GM06990 (cell line): ENCODE results near the gene MEF2B.
"Not testable (repeated sequence)": the region's sequence is repeated elsewhere in the genome, so short reads cannot be mapped to it uniquely, and the experiment has no call there.

Experiments
- DNase-seq: peaks from one replicate; pipeline ENCODE4 v3.0.0-alpha.2; 2011; ENCODE audit not compliant: insufficient read length; ENCODE audit errors: extremely low read depth
- H3K27me3 ChIP-seq: replicated peaks from 2 replicates; pipeline ENCODE4 v1.6.0; 2011; ENCODE audit warnings: low read length; ENCODE audit not compliant: control insufficient read depth, insufficient read depth
- H3K36me3 ChIP-seq: 2 replicates; pipeline ENCODE4 v1.5.1; 2011; ENCODE audit warnings: low read length; ENCODE audit not compliant: control insufficient read depth, insufficient read depth
- H3K4me3 ChIP-seq: replicated peaks from 2 replicates; pipeline ENCODE4 v1.5.1; 2011; ENCODE audit warnings: low read depth, mild to moderate bottlenecking, control low read depth, low read length
- TF ChIP-seq, protein P1 (sequence below): IDR thresholded peaks from 2 replicates; pipeline ENCODE4 v1.5.1; 2011; ENCODE audit warnings: low read length, control low read depth, mild to moderate bottlenecking, inconsistent platforms; ENCODE audit not compliant: insufficient read depth, poor library complexity, severe bottlenecking

MEF2B gene

DNA sequence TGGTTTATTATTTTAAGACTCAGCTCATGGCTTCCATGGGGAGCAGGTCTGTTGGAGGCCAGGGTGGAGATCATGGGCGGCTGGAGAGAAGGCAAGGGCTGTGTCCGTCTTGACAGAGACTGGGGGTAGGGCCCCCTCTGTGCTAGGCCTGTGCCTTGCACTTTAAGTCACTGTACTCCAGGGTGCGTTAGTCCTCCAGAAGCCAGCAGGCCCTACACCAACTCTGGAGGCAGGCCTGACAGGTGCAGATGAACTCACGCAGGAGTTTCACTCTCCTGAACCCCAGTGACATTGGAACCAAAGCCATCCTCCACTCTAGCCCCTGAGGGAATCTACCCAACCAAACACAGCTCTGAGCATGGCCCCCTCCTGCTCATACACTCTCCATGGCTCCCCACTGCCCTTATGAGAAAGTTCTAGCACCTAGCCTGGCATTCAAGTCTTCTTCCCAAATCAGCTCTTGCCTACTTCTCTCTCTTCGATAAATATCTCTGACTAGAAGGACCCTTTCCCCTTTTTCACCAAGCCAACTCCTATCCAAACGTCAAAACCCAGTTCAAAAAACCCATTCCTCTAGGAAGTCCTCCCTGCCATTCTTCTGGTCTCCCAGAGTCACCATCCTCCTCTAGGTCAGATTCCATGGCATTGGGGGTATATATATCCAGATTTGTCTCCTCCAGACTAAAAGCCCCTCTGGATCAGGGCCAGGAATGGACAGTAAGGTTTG lies 15.1 kb downstream of the MEF2B start:
- DNase-seq: no peak
- Histone ChIP-seq H3K4me3 (no peak overlapping the region), H3K27me3 (no peaks in the 10 kb centered on the region), H3K36me3 (no peaks in the 10 kb centered on the region; the same call in none of the 2 replicates)
- TF ChIP-seq, protein P1, sequence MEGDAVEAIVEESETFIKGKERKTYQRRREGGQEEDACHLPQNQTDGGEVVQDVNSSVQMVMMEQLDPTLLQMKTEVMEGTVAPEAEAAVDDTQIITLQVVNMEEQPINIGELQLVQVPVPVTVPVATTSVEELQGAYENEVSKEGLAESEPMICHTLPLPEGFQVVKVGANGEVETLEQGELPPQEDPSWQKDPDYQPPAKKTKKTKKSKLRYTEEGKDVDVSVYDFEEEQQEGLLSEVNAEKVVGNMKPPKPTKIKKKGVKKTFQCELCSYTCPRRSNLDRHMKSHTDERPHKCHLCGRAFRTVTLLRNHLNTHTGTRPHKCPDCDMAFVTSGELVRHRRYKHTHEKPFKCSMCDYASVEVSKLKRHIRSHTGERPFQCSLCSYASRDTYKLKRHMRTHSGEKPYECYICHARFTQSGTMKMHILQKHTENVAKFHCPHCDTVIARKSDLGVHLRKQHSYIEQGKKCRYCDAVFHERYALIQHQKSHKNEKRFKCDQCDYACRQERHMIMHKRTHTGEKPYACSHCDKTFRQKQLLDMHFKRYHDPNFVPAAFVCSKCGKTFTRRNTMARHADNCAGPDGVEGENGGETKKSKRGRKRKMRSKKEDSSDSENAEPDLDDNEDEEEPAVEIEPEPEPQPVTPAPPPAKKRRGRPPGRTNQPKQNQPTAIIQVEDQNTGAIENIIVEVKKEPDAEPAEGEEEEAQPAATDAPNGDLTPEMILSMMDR: no peak

DNA sequence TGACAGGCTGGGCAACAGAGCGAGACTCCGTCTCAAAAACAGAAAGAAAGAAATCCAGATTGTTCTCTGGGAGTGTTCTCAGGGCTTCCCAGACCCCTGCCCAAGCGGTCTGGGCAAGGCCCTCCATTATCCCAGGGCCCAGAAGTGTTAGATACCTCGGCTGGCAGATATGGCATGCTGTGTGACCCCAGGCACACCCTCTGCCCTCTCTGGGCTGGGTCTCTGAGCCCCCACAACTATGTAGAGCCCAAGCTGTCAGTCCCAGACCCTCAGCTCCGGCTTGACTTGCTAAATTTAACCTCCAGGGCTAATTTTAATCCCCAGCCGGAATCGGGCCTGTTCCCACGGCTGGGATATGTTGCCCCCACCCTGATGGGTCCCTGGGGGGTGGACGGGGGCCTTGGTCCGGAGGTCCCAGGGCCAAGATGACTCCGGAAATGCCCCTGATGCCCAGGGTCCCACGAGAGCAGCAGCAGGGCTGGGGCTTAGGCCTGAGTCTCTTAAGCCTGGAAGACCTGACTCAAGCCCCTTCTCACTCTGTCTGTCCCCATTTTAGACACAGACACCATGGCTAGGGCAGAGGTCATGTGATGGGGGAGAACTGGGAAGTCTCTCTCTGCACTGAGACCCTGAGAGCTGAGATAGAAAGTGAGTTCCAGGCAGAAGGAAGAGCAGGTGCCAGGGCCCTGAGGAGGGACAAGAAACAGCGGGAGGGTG lies 17.2 kb downstream of the MEF2B start:
- no peaks in the 10 kb centered on the region for H3K27me3 ChIP-seq
- peaks cover 4% of the 10 kb centered on the region for H3K36me3 ChIP-seq

DNA sequence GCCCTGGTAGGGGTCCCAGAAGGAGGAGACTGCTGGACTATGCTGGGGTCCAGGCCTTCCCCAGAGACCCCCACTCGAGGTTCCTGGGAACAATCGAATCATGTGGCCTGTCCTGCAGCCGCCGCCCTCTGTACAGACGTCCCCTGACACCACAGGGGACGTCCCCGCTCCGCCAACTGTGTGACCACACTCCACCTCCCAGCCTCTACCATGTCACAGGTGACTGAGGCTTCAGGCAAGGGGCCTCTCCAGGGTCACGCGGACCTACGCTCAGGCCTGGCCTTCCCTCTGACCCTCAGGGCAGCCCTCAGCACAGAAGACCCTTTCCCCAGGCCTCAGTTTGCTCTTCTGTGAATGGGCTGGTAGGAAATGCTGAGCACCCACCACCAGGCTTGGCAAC lies 18.6 kb downstream of the MEF2B start:
- no peaks in the 10 kb centered on the region for H3K27me3 ChIP-seq
- TF ChIP-seq, protein P1: no peak
- H3K36me3 ChIP-seq: peaks cover 13% of the 10 kb centered on the region
- DNase-seq: no peak
- H3K4me3 ChIP-seq: no peak overlapping the region

More for the DNA sequence above, 17.2 kb downstream of the MEF2B start:
- no peak for DNase-seq
- H3K4me3 ChIP-seq: no peak overlapping the region
- TF ChIP-seq, protein P1: no peak

DNA sequence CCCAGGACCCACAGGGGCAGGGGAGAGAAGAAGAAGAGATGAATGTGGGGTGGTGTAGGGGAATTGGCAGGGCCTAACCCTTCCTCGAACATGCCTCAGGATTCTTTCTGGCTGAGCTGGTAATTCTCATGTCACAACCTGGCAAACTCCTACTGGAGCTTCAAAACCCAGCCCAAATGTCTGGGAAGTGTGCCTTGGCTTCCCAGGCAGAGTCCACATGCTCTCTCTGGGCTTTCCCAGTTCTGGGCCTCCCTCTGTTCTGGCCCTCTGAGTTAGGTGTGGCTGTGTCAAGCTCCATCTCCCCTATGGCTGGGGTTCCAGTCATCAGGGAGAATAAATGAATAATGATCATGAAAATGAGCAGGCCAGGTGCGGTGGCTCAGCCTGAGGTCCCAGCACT lies 20.6 kb downstream of the MEF2B start:
- Histone ChIP-seq H3K27me3 (no peaks in the 10 kb centered on the region), H3K36me3 (peaks cover 13% of the 10 kb centered on the region), H3K4me3 (no peak overlapping the region)
- DNase-seq: no peak
- TF ChIP-seq, protein P1: no peak

DNA sequence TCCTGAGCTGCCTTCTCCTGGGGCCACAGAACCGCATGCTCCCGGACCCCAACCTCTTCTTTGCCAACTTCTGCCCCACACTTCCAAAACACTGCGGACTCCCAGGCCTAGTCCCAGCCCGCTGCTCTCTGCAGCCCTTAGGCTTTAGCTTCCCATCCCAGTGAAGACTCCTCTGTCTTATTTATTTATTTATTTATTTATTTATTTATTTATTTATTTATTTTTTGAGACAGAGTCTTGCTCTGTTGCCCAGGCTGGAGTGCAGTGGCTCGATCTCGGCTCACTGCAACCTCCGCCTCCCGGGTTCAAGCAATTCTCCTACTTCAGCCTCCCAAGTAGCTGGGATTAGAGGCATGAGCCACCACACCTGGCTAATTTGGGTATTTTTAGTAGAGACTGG lies 21.6 kb downstream of the MEF2B start:
- peaks cover 13% of the 10 kb centered on the region for H3K36me3 ChIP-seq
- H3K4me3 ChIP-seq, DNase-seq, H3K27me3 ChIP-seq: not testable (repeated sequence)

DNA sequence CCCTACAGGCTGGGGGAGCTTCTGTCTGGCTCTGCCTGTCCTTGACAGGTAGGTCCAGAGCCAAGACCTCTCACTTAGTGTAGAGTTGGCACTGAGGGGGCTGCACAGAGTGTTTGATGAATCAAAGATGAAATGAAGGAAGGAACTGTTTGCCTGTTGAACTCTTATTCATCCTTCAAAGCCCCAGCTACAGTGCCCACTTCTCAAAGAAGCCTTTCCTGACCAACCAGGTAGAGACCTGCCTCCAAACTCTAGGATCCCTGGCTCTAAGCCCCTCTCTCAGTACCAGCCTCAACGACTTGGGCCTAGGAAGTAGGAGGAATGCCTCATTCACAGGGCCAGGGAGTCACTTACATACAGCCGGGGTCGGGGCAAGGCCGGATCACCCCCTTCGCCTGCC lies 22.7 kb downstream of the MEF2B start:
- DNase-seq: no peak
- H3K27me3 ChIP-seq: no peaks in the 10 kb centered on the region
- TF ChIP-seq, protein P1: no peak
- H3K4me3 ChIP-seq: no peak overlapping the region
- peaks cover 13% of the 10 kb centered on the region for H3K36me3 ChIP-seq
